ENCODE measurements around the gene THADA.
"Not testable (repeated sequence)": the region's sequence is repeated elsewhere in the genome, so short reads cannot be mapped to it uniquely, and the experiment has no call there.

The THADA gene

DNA sequence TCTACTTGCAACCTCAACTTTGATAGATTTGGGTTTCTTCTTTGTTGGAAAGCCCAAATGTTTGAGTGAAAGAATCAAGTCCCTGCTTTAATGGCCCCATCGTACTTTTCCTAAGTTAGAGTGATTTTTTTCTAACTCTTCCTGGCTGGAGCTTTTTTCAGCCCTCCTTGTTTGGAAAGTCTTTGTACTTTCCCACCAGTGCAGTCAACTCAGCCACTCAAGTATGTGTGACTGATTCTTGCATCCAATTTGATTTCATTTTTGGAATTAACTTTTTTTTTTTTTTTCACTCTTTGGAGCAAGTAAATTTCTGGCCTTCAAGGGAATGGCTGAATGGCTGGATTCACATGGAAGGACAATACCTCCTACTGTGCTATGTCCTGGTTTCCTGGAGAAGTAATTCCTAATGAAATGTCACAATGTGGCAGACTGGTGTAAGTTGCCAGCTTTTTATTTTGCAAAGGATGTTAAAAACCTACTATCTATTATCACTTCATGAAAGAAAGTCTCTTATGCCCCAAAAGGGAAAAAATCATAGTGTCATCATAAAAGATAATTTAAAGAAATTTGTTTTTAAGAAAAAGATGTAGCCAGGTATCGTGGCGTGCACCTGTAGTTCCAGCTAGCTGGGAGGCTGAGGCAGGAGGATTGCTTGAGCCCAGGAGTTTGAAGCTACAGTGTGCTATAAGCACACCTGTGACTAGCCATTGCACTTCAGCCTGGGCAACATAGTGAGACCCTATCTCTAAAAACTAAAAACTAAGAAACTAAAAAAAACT is 293.5 kb downstream of the THADA start:
- DNase-seq (ENCODE audit: low read depth), result no peak

DNA sequence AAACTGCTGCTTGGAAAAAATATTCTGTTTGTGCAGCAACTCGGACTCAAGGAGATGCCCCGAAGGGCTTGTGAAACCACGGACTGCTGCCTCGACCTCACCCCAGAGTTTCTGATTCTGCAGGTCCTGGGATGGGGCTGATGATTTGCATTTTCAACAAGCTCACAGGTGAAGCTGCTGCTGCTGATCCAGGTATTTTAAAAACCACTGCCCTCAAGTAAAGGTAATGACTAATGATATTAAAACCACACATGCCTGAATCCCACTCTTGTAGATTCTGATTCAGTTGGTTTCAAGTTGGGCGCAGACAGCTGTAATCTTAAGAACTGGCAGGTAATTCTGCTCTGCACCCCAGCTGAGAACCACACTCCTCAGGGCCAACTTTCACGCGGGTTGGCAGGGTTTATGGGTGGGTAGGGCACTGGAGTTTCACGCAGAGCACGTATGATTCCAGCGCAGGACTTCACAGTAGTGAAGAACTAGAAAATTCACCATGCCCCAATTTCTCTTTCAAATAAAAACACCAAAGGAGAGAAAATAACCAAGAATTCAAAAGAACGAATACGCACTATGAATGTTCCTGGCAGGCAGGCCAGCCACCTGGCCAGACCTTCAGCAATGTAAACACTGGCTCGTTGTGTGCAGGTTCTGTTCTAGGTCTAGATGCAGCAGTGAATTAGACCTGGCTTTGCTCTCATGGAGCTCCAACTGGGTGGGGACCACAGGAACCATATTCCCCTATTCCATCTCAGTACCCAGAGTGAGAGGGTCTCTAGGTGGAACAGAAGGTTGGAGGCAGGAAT is 294.9 kb downstream of the THADA start:
- no peak for DNase-seq (ENCODE audit: low read depth)

GRCh38 chr2:43300222-43300621 is 295.6 kb downstream of the THADA start:
- DNase-seq (ENCODE audit: low read depth), result no peak

DNA sequence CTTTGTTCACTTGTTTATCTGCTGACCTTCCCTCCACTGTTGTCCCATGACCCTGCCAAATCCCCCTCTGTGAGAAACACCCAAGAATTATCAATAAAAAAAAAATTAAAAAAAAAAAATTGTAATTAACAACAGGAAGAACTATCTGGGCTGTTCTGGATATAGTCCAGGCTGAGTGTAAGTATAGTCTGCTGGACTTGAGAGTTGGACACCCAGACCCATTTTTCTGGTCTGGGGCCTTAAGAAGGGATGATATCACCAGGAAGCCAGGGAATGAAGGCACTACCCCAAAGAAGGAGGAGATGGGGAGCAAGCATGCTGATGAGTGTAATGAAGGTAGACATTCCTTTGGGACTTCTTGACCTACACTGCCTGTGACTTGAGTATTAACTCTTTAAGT is 297.3 kb downstream of the THADA start:
- DNase-seq (ENCODE audit: low read depth), result no peak

DNA sequence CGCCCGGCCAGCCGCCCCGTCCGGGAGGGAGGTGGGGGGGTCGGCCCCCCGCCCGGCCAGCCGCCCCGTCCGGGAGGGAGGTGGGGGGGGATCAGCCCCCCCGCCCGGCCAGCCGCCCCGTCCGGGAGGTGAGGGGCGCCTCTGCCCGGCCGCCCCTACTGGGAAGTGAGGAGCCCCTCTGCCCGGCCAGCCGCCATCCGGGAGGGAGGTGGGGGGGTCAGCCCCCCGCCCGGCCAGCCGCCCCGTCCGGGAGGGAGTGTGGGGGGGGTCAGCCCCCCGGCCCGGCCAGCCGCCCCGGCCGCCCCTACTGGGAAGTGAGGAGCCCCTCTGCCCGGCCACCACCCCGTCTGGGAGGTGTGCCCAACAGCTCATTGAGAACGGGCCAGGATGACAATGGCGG is 298.1 kb downstream of the THADA start:
- DNase-seq (ENCODE audit: low read depth), result not testable (repeated sequence)

- DNase-seq (ENCODE audit: low read depth), result no peak
Measured at GRCh38 chr2:43294973-43295603, 300.8 kb downstream of the THADA start.

DNA sequence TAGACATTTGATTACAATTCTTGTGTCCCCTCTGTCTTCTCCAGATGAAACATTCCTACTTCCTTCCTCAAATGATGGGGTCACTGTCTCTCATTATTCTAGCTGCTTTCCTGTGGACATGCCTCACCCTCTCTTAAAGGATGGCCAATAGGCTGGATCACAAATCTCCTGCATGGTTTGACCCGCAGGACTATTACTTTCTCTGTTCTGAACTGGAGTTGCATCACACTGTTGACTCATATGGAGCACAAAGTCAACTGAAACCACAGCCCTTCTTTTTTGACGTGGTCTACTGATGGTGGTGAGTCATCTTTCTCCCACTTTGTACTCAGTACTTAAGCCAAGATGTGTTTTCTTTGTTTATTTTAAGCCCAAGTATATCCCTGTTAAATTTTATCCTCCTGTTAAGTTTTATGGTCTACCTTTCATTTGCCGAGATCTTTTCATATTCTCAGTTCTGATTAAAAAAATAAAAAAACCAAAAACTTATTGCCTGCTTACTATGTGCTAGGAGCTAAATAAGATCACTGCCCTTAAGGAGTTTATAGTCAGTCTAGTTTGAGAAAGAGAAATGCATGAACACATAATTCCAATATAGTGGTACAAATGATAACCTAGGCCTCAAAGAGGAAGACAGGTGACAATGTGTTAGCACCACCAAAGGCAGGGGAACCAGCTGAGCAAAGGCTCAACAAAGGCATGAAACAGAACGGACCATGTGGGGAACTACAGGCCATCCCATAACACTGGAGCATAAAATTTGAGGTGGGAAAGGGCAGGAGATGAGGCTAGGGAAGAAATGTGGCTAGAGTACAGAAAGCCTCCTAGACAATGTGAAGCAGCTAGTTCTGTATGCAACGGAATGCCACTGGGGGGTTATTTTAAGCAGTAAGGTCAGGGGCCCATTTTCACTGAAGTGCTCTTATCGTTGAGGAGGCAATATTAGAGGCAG is 301.8 kb downstream of the THADA start:
- DNase-seq (ENCODE audit: low read depth), result no peak

GRCh38 chr2:43292851-43293743 is 302.7 kb downstream of the THADA start:
- no peak for DNase-seq (ENCODE audit: low read depth)

GRCh38 chr2:43292297-43292696 is 303.5 kb downstream of the THADA start:
- DNase-seq (ENCODE audit: low read depth), result no peak

GRCh38 chr2:43289331-43289730 is 306.5 kb downstream of the THADA start:
- no peak for DNase-seq (ENCODE audit: low read depth)

DNA sequence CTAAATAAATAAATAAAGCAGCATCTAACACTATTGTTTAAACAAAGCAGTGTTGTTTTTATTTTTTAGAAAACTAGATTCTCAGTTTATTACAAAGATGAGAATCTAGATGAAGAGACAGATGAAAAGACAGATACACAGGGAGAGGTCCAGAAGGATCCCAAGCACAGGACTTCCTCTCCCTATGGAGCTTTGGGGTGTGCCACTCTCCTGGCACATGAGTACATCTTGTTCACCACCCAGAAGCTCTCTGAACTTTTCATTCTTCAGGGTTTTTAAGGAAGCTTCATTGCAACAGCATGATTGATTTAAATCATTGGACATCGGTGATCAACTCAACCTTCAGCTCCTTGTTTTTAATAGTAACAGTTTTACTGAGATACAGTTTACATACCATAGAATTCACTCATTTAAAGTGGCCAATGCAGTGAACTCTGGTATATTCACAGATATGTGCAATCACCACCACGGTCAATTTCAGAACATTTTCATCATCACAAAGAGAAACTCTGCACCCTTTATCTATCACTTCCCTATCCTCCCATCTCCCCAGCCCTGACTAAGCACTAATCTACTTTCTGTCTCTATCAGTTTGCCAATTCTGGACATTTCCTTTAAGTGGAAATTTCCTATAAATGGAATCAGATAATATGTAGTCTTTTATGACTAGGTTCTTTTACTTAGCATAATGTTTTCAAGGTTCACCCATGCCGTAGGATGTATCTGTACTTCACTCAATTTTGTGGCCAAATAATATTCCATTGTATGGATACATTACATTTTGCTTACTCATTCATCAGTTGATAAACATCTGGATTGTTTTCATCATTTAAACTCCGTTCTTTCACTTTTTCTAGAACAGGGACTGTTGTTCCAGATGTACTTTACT is 307.2 kb downstream of the THADA start:
- DNase-seq (ENCODE audit: low read depth), result no peak

DNA sequence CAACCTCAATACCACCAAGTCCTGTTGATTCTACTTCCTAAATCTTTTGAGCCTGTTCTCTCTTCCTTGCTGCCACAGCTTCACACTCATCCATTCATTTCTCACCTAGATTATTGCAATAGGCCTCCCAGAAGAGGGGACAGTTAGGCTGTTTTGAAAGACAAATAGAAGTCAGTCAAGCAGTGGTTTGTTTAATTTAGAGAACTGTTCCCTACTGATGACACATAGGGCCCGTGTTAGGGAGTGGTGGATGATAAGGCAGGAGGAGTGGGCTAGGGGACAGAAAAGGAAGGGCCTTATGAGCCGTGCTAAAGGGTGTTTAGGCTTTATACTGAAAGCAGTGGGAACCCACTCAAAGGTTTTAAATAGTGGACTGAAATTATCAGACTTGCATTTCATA is 309.9 kb downstream of the THADA start:
- DNase-seq (ENCODE audit: low read depth), result no peak

- no peak for DNase-seq (ENCODE audit: low read depth)
Measured at GRCh38 chr2:43284967-43285366, 310.9 kb downstream of the THADA start.

DNA sequence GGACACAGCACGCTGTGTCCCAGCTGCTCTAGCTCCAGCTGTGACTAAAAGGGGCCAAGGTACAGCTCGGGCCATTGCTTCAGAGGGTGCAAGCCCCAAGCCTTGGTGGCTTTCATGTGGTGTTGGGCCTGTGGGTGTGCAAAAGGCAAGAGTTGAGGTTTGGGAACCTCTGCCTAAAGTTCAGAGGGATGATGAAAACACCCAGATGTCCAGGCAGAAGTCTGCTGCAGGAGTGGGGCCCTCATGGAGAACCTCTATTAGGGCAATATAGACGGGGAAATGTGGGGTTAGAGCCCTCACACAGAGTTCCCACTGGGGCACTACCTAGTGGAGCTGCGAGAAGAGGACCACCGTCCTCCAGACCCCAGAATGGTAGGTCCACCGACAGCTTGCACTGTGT is 311.5 kb downstream of the THADA start:
- not testable (repeated sequence) for DNase-seq (ENCODE audit: low read depth)

DNA sequence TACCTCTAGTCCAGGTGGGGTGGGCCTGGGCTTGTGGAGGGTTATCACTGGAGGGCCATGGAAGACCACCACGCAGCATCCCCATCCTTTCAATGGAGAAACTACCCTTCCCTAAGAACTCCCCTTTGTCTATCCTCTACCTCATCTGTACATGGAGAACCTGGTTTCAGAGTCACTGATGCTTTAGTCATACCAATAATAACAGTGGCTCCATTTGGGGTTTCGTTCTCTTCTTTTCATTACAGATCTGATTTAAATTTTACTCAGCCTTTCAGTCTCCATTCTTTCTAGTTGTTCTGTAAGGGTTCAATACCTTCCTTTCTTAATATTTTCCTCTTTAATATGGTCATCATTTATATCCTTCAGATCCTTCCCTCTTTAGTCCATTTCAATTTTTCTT is 314.8 kb downstream of the THADA start:
- DNase-seq (ENCODE audit: low read depth), result no peak

DNA sequence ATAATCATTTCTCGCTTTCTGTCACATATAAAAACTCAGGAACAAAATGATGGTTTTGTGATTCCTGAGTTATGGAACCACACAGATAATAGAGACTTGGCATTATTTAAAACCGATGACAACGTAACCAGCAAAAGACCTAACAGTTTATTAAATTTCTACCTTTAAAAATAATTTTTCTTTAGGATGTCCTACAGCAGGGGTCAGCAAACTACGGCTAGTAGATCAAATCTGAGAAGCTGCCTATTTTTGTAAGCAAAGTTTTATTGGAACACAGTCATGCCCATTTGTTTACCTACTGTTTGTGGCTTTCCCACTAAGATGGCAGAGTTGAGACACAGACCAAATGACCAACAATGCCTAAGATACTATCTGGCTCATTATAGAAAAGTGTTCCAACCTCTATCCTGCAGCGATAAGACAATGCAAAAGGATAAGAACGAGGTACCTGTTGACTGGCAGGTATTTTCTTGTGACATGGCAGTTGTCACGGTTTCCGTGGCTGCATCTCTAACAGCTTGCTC is 316.5 kb downstream of the THADA start:
- DNase-seq (ENCODE audit: low read depth), result no peak

DNA sequence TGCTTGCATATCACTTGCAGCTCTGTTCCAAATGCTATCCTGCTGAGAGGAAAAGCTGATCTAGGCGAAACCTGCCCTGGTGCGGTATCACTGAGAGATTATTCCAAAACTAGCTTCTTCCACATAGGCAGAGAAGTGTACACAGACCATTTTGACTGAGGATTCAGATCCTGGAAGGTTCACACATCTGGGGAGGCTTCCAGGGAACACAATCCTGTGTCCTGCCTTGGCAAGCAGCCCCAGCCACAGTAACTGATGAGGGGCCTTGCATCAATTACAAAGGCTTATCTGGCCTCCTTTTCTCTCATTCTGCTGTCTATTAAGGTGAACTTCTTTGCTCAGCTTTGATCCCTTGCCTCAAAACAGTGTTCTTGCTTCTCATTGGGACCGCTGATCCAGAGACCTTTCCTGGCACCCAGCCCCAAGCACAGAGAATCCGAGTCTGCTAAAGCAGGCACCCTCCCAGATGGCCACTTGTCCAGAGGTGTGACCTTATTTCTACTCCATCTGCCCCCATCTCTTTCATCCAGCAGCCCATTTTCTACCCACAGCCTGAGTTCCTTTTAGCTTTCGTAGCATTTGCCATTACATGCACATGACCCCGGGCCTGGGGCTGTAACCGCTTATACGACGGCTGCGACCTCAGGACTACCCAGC is 317.1 kb downstream of the THADA start:
- DNase-seq (ENCODE audit: low read depth), result no peak

DNA sequence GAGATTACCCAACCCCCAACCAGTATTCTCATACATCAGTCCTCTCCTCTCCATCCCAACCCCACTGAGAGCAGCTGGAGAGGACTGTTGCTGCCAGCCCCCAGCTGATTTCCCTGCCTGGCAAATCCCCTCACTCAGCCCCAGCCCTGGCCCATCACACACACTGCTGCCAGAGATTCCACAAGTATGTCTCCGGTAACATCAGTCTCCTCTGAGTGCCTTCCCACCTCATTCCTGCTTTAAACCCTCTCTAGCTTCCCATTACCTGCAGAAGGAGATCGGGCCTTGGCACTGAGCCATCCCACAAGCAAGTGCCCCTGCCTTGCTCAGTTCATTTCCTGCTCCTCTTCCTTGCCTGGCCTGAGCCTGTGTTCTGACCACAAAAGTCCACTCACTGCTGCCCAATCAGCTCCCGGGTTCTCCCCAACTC is 318.9 kb downstream of the THADA start:
- no peak for DNase-seq (ENCODE audit: low read depth)

Data from T follicular helper cell (primary cell).